Activated T-cell treated with anti-CD3 and anti-CD28 coated beads, Interleukin-2, amount 50 U/mL, for 4 hours (primary cell): ENCODE data around the gene RNF157. TPM values are rescaled to one million over a fixed set of nuclear protein-coding genes. Genes with fewer than 3 reads are reported as not detected.
A peak's percentile ranks its signal among the peaks of the same experiment; 100 is the strongest.
"Not testable (repeated sequence)": the region's sequence is repeated elsewhere in the genome, so short reads cannot be mapped to it uniquely, and the experiment has no call there.

ENCODE experiments used
- ATAC-seq, 2 donors: fragments of 200-7000 bp; cut with Tn5 transposase; one replicate each; pipeline ENCODE4 v1.10.0; 2021
- DNase-seq: peaks from one replicate; pipeline ENCODE4 v3.0.0-alpha.2; 2020
- H3K27me3 Mint-ChIP-seq: one replicate; pipeline ENCODE4 v1.8.0; 2021; ENCODE audit warnings: low read depth, mixed read lengths
- H3K36me3 Mint-ChIP-seq: one replicate; pipeline ENCODE4 v1.8.0; 2022; ENCODE audit warnings: mixed read lengths; ENCODE audit not compliant: insufficient read depth
- H3K4me1 Mint-ChIP-seq: one replicate; pipeline ENCODE4 v1.8.0; 2021; ENCODE audit warnings: low read depth, mixed read lengths
- H3K4me3 Mint-ChIP-seq: one replicate; pipeline ENCODE4 v1.8.0; 2021; ENCODE audit warnings: mild to moderate bottlenecking, moderate library complexity, mixed read lengths
- H3K9me3 Mint-ChIP-seq: one replicate; pipeline ENCODE4 v1.8.0; 2021; ENCODE audit warnings: mixed read lengths
- total RNA-seq, 3 donors: library from RNA; stranded (reverse); gene quantifications; one replicate each; pipeline ENCODE4 v1.2.1, GENCODE V29; 2021

The RNF157 gene
- total RNA-seq, 3 donors from 2014 or later = 13.3 to 16.7 (median 14.9) TPM

DNA sequence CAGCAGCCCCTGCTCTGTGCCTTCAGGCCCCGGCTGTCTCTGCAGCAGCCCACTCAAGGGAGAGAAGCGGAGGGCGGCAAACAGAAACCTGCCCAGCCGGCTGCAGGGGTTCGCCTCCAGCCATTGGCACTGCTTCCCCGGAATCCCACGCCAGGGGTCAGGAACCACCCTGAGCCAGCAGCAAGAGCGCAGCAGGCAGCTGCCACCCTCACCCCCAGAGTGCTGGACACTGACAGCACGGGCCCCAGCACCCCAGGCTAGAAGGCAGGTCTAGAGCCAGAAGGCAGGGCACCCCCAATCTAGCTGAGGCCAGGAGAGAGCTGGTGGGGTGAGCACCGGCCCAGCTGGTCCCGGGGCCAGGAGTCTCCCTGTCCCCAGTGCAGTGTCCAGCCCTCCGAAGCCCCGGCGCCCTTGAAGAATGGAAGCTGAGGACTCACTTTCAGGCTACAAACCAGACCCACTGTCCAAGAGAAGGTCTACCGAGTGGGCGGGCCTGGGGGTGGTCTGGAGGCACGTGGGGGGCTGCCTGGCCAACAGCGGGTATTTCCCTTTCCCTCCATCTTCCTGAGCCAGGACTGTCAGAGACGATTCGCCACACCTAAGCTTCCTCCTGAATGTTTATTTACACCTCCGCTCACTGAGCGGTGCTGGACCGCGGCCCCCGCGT is 33.3 kb upstream of the RNF157 start:
- no peak for ATAC-seq
- H3K36me3 Mint-ChIP-seq = peaks cover 3% of the 10 kb centered on the region
- peaks cover 63% of the 10 kb centered on the region for H3K4me1 Mint-ChIP-seq
- no peaks in the 10 kb centered on the region for H3K9me3 Mint-ChIP-seq
- no peaks in the 10 kb centered on the region for H3K27me3 Mint-ChIP-seq
- DNase-seq = no peak
- H3K4me3 Mint-ChIP-seq = no peak overlapping the region

- peaks cover 67% of the 10 kb centered on the region for H3K4me1 Mint-ChIP-seq
- peak overlapping the region; percentile 79 for H3K4me3 Mint-ChIP-seq
- no peaks in the 10 kb centered on the region for H3K27me3 Mint-ChIP-seq
- DNase-seq = peak; percentile 38
- peak; percentile 22 to 29 for ATAC-seq
- peaks cover 8% of the 10 kb centered on the region for H3K36me3 Mint-ChIP-seq
- no peaks in the 10 kb centered on the region for H3K9me3 Mint-ChIP-seq
Observed at GRCh38 chr17:76272541-76273444, 32.5 kb upstream of the RNF157 start.

GRCh38 chr17:76271669-76272540 is 31.6 kb upstream of the RNF157 start:
- Mint-ChIP-seq H3K4me3 (peak overlapping the region; percentile 79), H3K27me3 (no peaks in the 10 kb centered on the region), H3K36me3 (peaks cover 9% of the 10 kb centered on the region), H3K4me1 (peaks cover 71% of the 10 kb centered on the region), H3K9me3 (no peaks in the 10 kb centered on the region)
- DNase-seq (peak; percentile 74), ATAC-seq (peak; percentile 58 to 59)

DNA sequence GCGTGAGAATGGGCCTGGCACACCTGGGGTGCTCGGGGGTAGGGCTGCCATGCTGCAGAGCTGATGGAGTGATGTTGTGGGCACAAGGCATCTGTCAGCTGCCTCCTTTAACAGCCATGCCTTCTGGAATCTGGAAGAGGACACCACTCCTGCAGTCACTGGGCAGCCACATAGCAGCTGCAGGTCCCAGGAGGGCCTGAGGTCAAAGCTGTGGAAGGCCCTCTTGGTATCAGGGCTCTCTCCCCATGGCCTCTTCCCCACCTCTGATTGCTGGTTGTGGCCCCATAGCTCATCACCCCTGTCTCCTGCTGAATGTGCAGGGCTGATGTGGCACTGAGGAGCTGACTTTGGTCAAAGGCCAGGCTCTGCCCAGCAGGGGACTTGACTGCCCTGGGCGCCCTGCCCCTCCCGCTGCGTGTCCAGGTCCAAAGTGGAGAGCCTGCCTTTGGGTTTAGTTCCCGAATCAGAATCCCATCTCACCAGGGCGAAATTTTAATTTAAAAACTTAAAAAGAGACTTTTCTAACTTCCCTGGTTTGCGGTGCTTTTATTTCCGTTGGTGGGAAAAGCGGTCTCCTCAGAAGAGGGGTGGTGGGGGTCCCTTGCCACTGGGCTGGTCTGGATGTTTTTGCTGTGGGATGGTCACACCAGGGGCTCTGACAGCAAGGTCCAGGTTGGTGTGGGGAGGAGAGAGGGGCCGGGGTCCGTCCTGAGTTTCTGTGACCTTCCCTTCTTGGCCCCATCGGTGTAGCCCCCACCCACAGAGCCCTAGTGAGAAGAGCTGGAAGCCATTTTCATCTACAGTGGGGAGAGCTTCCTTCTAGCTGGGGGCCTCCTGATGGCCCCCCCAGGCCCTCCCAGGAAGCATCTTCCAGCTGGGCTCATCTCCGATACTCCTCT is 30.7 kb upstream of the RNF157 start:
- no peaks in the 10 kb centered on the region for H3K27me3 Mint-ChIP-seq
- DNase-seq (no peak), ATAC-seq (peak in 1 of 2 donors; percentile 2)
- no peaks in the 10 kb centered on the region for H3K9me3 Mint-ChIP-seq
- peak overlapping the region; percentile 79 for H3K4me3 Mint-ChIP-seq
- peaks cover 9% of the 10 kb centered on the region for H3K36me3 Mint-ChIP-seq
- peaks cover 66% of the 10 kb centered on the region for H3K4me1 Mint-ChIP-seq

DNA sequence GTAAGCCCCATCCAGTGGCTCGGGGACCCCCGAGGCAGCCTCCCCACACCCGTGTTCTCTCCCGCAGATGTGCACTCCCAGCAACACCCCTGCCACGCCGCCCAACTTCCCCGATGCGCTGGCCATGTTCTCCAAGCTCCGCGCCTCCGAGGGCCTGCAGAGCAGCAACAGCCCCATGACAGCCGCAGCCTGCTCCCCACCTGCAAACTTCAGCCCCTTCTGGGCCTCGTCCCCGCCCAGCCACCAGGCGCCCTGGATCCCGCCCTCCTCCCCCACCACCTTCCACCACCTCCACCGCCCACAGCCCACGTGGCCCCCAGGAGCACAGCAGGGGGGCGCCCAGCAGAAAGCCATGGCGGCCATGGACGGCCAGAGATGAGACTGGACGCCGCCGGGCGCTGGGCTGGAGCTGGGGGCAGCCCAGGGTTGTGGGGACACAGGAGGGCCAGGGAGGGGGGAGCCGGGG is 29.9 kb upstream of the RNF157 start:
- ATAC-seq = no peak
- no peaks in the 10 kb centered on the region for H3K9me3 Mint-ChIP-seq
- peaks cover 65% of the 10 kb centered on the region for H3K4me1 Mint-ChIP-seq
- no peaks in the 10 kb centered on the region for H3K27me3 Mint-ChIP-seq
- peaks cover 9% of the 10 kb centered on the region for H3K36me3 Mint-ChIP-seq
- DNase-seq = no peak
- peak overlapping the region; percentile 89 for H3K4me3 Mint-ChIP-seq

DNA sequence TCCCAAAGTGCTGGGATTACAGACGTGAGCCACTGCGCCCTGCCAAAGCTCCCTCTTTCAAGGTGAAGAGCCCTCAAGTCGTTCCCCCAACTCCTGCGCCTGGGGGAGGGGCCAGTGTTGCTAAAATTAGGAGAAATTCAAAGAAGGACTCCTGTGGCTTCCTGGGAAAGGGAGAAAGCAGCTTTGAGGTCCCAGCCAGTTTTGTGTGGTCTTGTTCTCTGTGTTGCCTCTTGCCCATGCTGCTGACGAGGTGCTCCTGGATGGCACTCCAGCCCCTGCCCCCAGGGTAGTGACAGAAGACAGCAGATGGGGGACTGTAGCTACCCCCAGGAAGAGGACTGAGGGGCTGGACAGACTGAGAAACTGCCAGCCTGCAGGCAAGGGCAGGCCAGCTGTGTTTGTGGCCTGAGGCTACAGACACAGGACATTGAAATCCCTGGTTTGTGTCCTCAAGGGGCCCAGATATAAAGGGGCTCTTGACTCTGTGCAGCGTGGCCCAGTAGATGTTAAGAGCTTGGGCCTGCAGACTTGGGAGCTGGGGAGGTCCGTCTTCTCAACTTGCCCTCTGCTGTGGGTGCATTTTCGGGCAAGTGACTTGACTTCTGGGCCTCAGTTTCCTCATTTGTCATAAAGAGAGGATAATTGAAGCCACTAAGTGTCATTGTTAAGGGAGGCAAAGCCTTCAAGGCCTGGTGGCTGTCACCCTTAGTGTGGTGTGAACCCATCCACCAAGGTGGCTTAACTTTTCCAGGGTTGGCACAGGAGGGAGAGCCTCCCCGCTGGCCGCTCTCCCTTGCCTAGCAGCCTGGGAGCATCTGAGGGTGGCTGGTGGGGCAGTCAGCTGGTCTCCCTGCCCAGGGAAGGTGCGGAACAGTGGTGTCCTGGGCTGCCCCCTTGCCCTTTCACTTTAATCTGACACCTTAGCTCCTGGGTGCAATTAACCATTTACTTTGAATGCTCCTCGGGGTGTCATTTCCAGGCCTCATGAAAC is 29.0 kb upstream of the RNF157 start:
- ATAC-seq (no peak), DNase-seq (no peak)
- Mint-ChIP-seq H3K4me3 (peak overlapping the region; percentile 89), H3K9me3 (no peaks in the 10 kb centered on the region), H3K36me3 (peaks cover 9% of the 10 kb centered on the region), H3K27me3 (no peaks in the 10 kb centered on the region), H3K4me1 (peaks cover 65% of the 10 kb centered on the region)

- H3K27me3 Mint-ChIP-seq = no peaks in the 10 kb centered on the region
- H3K36me3 Mint-ChIP-seq = peaks cover 9% of the 10 kb centered on the region
- no peaks in the 10 kb centered on the region for H3K9me3 Mint-ChIP-seq
- DNase-seq (peak; percentile 74), ATAC-seq (peak; percentile 1 to 3)
- peak overlapping the region; percentile 89 for H3K4me3 Mint-ChIP-seq
- peaks cover 65% of the 10 kb centered on the region for H3K4me1 Mint-ChIP-seq
Observed at GRCh38 chr17:76268015-76268749, 27.9 kb upstream of the RNF157 start.

GRCh38 chr17:76267581-76268001 is 27.3 kb upstream of the RNF157 start:
- not testable (repeated sequence) for H3K36me3 Mint-ChIP-seq

DNA sequence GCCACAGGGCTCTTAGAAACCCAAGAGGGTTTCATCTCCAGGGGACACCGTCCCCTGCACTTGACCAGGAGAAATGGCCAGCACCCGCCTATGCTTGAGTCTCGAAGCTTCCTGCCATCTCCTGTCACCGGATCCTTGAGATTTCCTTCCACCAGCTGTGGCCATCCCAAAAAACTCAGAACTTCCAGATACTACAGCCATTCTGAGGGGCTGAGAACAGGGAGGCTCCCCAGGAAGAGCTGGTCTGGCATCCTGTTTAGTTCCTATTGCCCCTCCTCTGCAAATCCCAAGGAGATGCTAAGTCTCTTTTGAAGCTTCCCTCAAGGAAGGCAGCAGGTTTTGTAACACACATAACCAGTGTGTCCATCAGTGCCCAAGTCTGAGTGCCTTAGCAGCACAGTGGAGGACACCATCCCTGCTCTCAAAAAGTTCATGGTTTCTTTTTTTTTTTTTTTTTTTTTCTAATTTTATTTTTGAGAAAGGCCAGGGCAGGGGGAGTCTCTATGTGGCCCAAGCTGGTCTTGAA is 26.8 kb upstream of the RNF157 start:
- H3K4me3 Mint-ChIP-seq = peak overlapping the region; percentile 89
- ATAC-seq (no peak), DNase-seq (no peak)
- H3K4me1 Mint-ChIP-seq = peaks cover 70% of the 10 kb centered on the region
- no peaks in the 10 kb centered on the region for H3K27me3 Mint-ChIP-seq
- no peaks in the 10 kb centered on the region for H3K9me3 Mint-ChIP-seq
- H3K36me3 Mint-ChIP-seq = peaks cover 9% of the 10 kb centered on the region

More at GRCh38 chr17:76267581-76268001, 27.3 kb upstream of the RNF157 start:
- H3K4me3 Mint-ChIP-seq = peak overlapping the region; percentile 89
- peaks cover 65% of the 10 kb centered on the region for H3K4me1 Mint-ChIP-seq
- DNase-seq, H3K27me3 Mint-ChIP-seq, H3K9me3 Mint-ChIP-seq, ATAC-seq: not testable (repeated sequence)

DNA sequence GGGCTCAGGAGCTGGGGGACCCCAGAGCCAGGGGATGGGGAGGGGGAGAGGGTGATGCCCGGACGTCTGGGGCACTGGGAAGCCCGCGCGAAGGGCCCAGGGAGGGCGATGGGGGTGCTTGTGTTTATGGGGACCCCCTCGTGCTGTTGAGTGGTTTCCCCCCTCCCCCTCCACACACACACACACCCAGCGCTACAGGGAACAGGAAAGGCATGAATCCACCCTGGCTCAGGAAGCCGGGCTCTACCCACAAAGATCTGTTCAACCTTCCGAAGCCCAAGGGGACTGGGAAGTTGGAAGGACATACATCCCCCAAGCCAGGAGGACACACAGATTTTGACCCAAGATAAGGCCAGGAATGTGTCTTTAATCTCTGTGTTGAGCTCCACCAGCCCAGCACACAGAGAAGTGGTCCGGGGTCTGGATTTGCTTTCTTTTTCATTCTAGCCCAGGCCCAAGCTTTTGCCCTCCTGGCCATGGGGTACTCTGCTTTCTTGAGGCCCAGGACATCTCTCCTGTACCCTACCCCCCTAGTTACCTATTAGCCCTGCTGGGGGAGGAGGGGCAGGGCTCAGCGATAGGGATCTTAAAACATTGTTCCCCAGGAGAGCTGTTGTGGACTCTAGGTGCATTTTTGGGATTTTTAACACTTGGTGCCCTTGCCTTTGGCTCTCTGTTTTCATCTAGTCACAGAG is 26.1 kb upstream of the RNF157 start:
- Mint-ChIP-seq H3K4me1 (peaks cover 71% of the 10 kb centered on the region), H3K4me3 (peak overlapping the region; percentile 89), H3K27me3 (no peaks in the 10 kb centered on the region), H3K9me3 (no peaks in the 10 kb centered on the region), H3K36me3 (peaks cover 9% of the 10 kb centered on the region)
- no peak for DNase-seq
- no peak for ATAC-seq

- Mint-ChIP-seq H3K4me1 (peaks cover 68% of the 10 kb centered on the region), H3K27me3 (no peaks in the 10 kb centered on the region), H3K36me3 (peaks cover 9% of the 10 kb centered on the region), H3K9me3 (no peaks in the 10 kb centered on the region), H3K4me3 (peak overlapping the region; percentile 89)
- ATAC-seq = peak in 1 of 2 donors; percentile 0
- peak; percentile 45 for DNase-seq
Observed at GRCh38 chr17:76265624-76266243, 25.4 kb upstream of the RNF157 start.
